ENCODE data around the gene TFG. TPM values are rescaled to one million over a fixed set of nuclear protein-coding genes. Genes with fewer than 3 reads are reported as not detected.

The TFG gene
- total RNA-seq, 3 donors from 2014 or later: 82.0 to 125 (median 95.2) TPM

- intact Hi-C loops (cut with DNase I, micrococcal nuclease): no loop called here
- Histone ChIP-seq H3K9me3 (no peaks in the 10 kb centered on the region), H3K36me3 (ENCODE audit: low read depth) (no peaks in the 10 kb centered on the region), H3K4me1 (ENCODE audit: low read depth) (no peaks in the 10 kb centered on the region), H3K4me3 (no peak overlapping the region)
- ATAC-seq (no peak), DNase-seq (no peak)
- TF ChIP-seq CTCF (IDR thresholded peaks at IDR 0.05): no peak
These were observed 7.0 kb upstream of the TFG start for GRCh38 chr3:100702082-100702979.

- DNase-seq (no peak), ATAC-seq (no peak)
- Histone ChIP-seq H3K4me3 (no peak overlapping the region), H3K9me3 (no peaks in the 10 kb centered on the region), H3K4me1 (ENCODE audit: low read depth) (no peaks in the 10 kb centered on the region), H3K36me3 (ENCODE audit: low read depth) (no peaks in the 10 kb centered on the region)
- intact Hi-C loops (cut with DNase I, micrococcal nuclease): no loop called here
- no peak for TF ChIP-seq CTCF (IDR thresholded peaks at IDR 0.05)
These were observed 6.3 kb upstream of the TFG start for GRCh38 chr3:100702980-100703345.

- H3K36me3 ChIP-seq (ENCODE audit: low read depth): no peaks in the 10 kb centered on the region
- ATAC-seq (no peak), DNase-seq (no peak)
- no peak for TF ChIP-seq CTCF (IDR thresholded peaks at IDR 0.05)
- no peaks in the 10 kb centered on the region for H3K9me3 ChIP-seq
- H3K4me1 ChIP-seq (ENCODE audit: low read depth): no peaks in the 10 kb centered on the region
- intact Hi-C loops (cut with DNase I, micrococcal nuclease): no loop called here
- no peak overlapping the region for H3K4me3 ChIP-seq
These were observed 5.4 kb upstream of the TFG start for GRCh38 chr3:100703865-100704264.

- peaks cover 7% of the 10 kb centered on the region for H3K4me1 ChIP-seq (ENCODE audit: low read depth)
- no peak for DNase-seq
- intact Hi-C loops (cut with DNase I, micrococcal nuclease): no loop called here
- H3K4me3 ChIP-seq: no peak overlapping the region
- no peaks in the 10 kb centered on the region for H3K36me3 ChIP-seq (ENCODE audit: low read depth)
- ATAC-seq: no peak
- TF ChIP-seq CTCF (IDR thresholded peaks at IDR 0.05): no peak
- no peaks in the 10 kb centered on the region for H3K9me3 ChIP-seq
These were observed 2.9 kb upstream of the TFG start for GRCh38 chr3:100706365-100706764.

GRCh38 chr3:100708644-100708988, 678 bp upstream of the TFG start:
- no peak for ATAC-seq
- intact Hi-C loops (cut with DNase I, micrococcal nuclease): no loop called here
- Histone ChIP-seq H3K4me1 (ENCODE audit: low read depth) (peaks cover 11% of the 10 kb centered on the region), H3K4me3 (no peak overlapping the region), H3K9me3 (no peaks in the 10 kb centered on the region), H3K36me3 (ENCODE audit: low read depth) (no peaks in the 10 kb centered on the region)
- no peak for DNase-seq
- TF ChIP-seq CTCF (IDR thresholded peaks at IDR 0.05): no peak
